Measurements from ENCODE around the gene TECPR1.
A peak's percentile ranks its signal among the peaks of the same experiment; 100 is the strongest.

The TECPR1 gene

DNA sequence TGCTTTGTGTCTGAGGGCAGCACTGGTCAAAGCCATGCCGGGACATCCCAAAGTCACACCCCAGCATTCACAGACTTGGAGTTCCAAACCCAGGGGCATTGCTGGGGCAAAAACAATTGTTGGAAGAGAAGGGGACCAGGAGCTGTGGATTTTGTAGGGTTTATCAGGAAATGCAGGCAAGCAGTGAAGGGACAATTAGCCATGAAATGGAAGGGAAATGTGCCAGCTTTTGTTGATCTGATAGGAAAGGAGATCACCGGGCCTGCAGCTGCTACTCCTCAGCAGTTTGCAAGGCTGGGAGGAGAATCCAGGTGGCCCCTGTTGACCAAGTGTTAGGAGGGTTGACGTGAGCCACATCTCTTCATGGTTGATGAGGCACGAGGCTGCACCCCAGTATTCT lies 26.9 kb upstream of the TECPR1 start:
- no peak for TF ChIP-seq POLR2A (IDR thresholded peaks at IDR 0.05; ENCODE audit: low read depth, low read length)
- no peak for FAIRE-seq
- no peak for DNase-seq (ENCODE audit: insufficient read length, low spot score)

DNA sequence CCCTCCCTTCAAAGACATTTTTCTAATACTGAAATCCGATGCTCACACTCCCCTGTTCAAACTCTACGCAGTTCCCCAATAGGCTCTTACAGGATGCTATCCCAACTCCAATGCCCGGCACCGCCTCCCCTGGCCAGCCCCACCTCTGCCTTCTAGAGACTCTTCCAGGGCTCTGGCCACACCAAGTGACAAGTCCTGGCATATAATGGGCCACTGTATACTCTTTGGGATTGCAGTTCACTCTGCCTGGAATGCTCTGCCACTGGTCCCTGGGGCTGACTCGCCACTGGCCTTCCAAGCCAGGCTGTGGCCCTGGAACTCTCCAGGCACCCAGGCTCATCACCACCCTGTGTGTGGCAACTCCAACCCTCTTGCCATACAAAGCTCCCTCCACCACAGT lies 26.4 kb upstream of the TECPR1 start:
- TF ChIP-seq POLR2A (IDR thresholded peaks at IDR 0.05; ENCODE audit: low read depth, low read length): no peak
- DNase-seq (ENCODE audit: insufficient read length, low spot score): no peak
- FAIRE-seq: no peak

DNA sequence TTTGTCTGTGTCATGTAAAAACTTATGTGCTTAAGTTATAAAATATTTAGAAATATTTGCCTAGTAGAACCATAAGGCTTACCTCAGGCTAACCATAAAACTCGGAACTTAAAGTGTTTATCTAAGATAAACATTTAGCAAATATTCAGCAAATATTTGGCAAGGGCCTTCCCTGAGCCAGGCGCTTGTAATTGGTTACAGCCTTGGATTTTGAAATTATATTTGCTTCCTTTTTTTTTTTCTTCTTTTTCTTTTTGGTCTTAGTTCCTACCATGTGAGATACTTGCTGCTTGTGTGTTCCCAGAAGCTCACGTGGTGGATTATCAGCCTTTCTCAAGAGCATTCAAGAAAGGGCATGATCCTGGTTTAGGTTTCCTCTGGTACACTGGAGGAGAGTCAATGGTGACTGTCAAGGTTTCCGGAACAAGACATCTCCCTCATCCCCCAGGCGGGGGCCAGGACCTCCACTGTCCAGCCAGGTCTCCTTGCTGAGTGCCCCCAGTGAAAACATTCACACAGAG lies 24.3 kb upstream of the TECPR1 start:
- no peak for DNase-seq (ENCODE audit: insufficient read length, low spot score)
- FAIRE-seq: no peak
- no peak for TF ChIP-seq POLR2A (IDR thresholded peaks at IDR 0.05; ENCODE audit: low read depth, low read length)

DNA sequence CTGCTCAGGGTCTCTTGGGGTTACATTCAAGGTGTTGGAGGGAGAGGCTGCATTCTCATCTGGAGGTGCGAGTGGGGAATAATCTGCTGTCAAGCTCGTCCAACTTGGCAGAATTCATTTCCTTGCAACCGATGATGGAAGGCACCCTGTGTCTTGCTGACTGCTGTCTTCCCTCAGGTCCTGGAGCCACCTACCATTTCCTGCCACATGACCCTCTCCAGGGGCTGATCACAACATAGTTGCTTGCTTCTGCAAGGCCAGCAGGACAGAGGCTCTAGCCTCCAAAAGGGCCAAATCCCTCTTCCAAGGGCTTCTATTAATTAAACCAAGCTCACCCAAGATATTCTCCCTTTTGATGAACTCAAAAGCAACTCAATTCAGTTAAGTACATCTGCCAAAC lies 15.3 kb upstream of the TECPR1 start:
- DNase-seq (ENCODE audit: insufficient read length, low spot score): no peak
- no peak for FAIRE-seq
- TF ChIP-seq POLR2A (IDR thresholded peaks at IDR 0.05; ENCODE audit: low read depth, low read length): no peak

DNA sequence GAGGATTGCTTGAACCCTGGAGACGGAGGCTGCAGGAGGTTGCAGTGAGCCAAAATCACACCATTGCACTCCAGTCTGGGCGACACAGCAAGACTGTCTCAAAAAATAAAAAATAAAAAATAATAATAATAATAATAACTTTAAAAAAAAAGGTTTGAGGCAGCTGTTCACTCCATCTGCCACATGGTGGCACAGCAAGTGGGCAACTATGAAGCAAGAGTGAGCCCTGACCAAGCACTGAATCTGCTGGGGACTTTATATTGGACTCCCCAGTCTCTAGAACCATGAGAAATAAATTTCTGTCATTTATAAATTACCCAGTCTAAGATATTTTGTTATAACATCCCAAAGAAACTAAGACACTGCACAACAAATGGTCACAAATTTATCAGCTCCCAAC lies 14.8 kb upstream of the TECPR1 start:
- FAIRE-seq: no peak
- no peak for TF ChIP-seq POLR2A (IDR thresholded peaks at IDR 0.05; ENCODE audit: low read depth, low read length)
- no peak for DNase-seq (ENCODE audit: insufficient read length, low spot score)

- no peak for FAIRE-seq
- no peak for DNase-seq (ENCODE audit: insufficient read length, low spot score)
- TF ChIP-seq POLR2A (IDR thresholded peaks at IDR 0.05; ENCODE audit: low read depth, low read length): no peak
Measured at GRCh38 chr7:98265841-98266271, 13.8 kb upstream of the TECPR1 start.

- no peak for FAIRE-seq
Measured at GRCh38 chr7:98257701-98258100, 5.7 kb upstream of the TECPR1 start.

GRCh38 chr7:98256431-98256830 lies 4.4 kb upstream of the TECPR1 start:
- TF ChIP-seq POLR2A (IDR thresholded peaks at IDR 0.05; ENCODE audit: low read depth, low read length): no peak
- FAIRE-seq: no peak

More at GRCh38 chr7:98257701-98258100, 5.7 kb upstream of the TECPR1 start:
- no peak for DNase-seq (ENCODE audit: insufficient read length, low spot score)
- no peak for TF ChIP-seq POLR2A (IDR thresholded peaks at IDR 0.05; ENCODE audit: low read depth, low read length)

GRCh38 chr7:98254951-98255610 lies 3.0 kb upstream of the TECPR1 start:
- FAIRE-seq (no peak), DNase-seq (ENCODE audit: insufficient read length, low spot score) (no peak)
- no peak for TF ChIP-seq POLR2A (IDR thresholded peaks at IDR 0.05; ENCODE audit: low read depth, low read length)

More at GRCh38 chr7:98256431-98256830, 4.4 kb upstream of the TECPR1 start:
- DNase-seq (ENCODE audit: insufficient read length, low spot score): no peak

- no peak for DNase-seq (ENCODE audit: insufficient read length, low spot score)
- TF ChIP-seq POLR2A (IDR thresholded peaks at IDR 0.05; ENCODE audit: low read depth, low read length): no peak
- no peak for FAIRE-seq
Measured at GRCh38 chr7:98254516-98254915, 2.5 kb upstream of the TECPR1 start.

- FAIRE-seq (no peak), DNase-seq (ENCODE audit: insufficient read length, low spot score) (peak; percentile 26)
- no peak for TF ChIP-seq POLR2A (IDR thresholded peaks at IDR 0.05; ENCODE audit: low read depth, low read length)
Measured at GRCh38 chr7:98252425-98253054, 508 bp upstream of the TECPR1 start.

DNA sequence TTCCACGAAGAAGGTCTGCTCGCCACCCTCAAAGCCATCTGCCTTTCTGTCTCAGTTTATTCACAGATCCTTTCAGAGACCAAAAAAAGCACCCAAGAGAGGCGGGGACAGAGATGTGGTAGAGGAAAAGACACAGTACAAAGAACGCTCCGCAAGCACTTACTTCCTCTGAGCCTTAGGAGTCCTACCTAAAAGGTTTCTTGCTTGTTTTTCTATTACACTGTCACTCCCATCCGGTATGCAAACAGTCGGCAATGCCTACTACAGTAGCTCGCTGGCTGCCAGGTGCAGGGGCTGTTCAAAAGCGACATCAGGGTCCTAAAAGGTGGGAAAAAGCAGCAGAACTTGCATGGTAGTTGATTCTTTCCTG lies 816 bp downstream of the TECPR1 start:
- DNase-seq (ENCODE audit: insufficient read length, low spot score): no peak
- FAIRE-seq: no peak
- TF ChIP-seq POLR2A (IDR thresholded peaks at IDR 0.05; ENCODE audit: low read depth, low read length): no peak

DNA sequence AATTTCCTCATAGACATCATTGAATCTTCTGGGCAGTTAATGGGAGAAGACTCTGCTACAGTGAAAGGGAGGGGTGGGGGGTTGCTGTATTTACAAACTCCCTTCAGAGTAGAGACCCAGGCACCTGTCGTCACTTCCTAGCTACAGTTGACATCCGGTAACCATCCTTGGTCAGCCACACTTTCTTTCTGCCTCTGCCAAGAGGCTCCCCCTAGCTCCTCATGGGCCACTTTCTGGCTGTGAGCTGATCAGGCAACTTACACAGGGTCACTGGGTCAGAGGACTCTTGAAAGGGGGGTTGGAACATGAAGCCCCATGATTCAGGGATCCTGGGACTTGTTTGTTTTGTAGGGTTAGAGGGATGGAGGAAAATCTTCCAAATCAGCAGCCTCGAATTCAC lies 1.2 kb downstream of the TECPR1 start:
- no peak for TF ChIP-seq POLR2A (IDR thresholded peaks at IDR 0.05; ENCODE audit: low read depth, low read length)
- no peak for DNase-seq (ENCODE audit: insufficient read length, low spot score)
- no peak for FAIRE-seq

DNA sequence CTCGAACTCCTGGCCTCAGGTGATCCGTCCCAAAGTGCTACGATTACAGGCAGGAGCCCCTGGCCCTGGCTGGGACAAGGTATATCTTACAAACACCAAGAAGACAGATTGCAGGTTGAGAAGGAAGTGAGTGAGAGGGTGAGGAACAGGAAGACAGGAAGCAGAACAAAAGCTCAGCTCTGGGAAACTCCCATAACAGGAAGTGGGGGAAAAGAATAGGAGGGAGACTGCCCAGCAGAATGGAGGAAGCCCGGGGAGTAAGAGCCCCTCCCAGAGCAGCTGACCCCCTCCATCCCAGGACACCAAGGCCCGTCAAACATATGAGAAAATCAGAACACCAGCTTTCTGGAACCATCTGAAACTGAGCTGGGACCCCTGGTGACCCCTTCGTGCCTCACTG lies 2.9 kb downstream of the TECPR1 start:
- no peak for TF ChIP-seq POLR2A (IDR thresholded peaks at IDR 0.05; ENCODE audit: low read depth, low read length)
- FAIRE-seq (no peak), DNase-seq (ENCODE audit: insufficient read length, low spot score) (no peak)

DNA sequence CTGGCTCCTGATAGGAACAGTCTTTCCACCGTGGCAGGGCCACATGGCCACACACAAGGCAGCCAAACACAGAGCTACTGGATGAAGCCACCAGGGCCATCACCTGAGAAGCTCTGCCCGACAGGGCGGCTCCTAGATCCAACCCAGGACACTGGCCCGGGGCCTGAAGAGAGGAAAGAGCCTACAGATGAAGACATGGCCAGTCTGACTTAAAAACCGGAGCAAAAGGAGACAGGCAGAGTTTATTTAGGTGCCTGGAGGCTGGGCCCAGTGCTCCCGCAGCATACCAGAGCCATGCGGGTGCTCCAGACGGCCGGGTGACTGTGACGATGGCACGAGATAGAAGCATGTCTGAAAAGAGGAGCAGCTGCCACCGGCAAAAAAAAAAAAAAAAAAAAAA lies 3.9 kb downstream of the TECPR1 start:
- DNase-seq (ENCODE audit: insufficient read length, low spot score) (no peak), FAIRE-seq (no peak)
- no peak for TF ChIP-seq POLR2A (IDR thresholded peaks at IDR 0.05; ENCODE audit: low read depth, low read length)
